GM12892 (cell line): ENCODE measurements around the gene PDE6B.

Experiments
- POLR2A ChIP-seq: IDR thresholded peaks from 2 replicates; pipeline ENCODE4 v1.6.1; 2011; ENCODE audit warnings: low read depth, low read length, control low read depth
- POLR2AphosphoS5 ChIP-seq: IDR thresholded peaks from 2 replicates; pipeline ENCODE4 v1.6.1; 2011; ENCODE audit warnings: low read depth, low read length, control low read depth
- TAF1 ChIP-seq: IDR thresholded peaks from 2 replicates; pipeline ENCODE4 v1.6.1; 2011; ENCODE audit warnings: low read depth, mild to moderate bottlenecking, control low read depth, low read length, borderline replicate concordance

DNA sequence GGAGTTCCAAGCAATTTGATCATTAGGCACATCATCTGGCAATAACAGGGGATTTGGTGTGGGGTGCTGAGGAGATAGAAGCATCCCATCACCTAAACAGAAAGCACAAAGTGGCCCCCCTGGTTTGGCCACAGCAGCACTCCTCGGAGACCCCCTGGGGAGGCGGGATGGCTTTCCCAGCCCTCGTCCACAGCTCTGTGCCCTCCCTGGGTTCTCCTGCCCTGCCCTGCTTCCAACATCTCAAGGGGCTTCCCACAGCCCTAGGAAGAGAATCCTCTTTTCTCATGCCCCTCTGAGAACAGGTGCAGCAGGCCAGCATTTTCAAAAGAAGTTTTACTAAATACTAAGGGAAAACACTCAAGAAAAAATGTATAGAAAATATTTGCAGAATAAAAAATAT, 35.9 kb downstream of the PDE6B start:
- no peak for TF ChIP-seq TAF1
- TF ChIP-seq POLR2A: no peak
- no peak for TF ChIP-seq POLR2AphosphoS5
